Activated CD4-positive, alpha-beta T cell treated with anti-CD3 and anti-CD28 coated beads for 24 hours (primary cell): ENCODE data around the gene EHBP1.

Experiments used
- DNase-seq, 2 donors: peaks; one replicate each; pipeline ENCODE4 v3.0.0-alpha.2; 2020; ENCODE audit warnings: low read depth in 2 of 2

Gene EHBP1

GRCh38 chr2:62705007-62705829 is at the start of gene EHBP1:
Gene EHBP1 (plus strand): TSS chr2:62705713. CDS start chr2:62707192, 1,479 bp downstream.
- DNase-seq, result peak; percentile 93 to 96

- no peak for DNase-seq
Measured at GRCh38 chr2:62657783-62658182, 47.7 kb upstream of the EHBP1 start.

- no peak for DNase-seq
Measured at GRCh38 chr2:62658891-62659290, 46.6 kb upstream of the EHBP1 start.

GRCh38 chr2:62660087-62660486 is 45.4 kb upstream of the EHBP1 start:
- DNase-seq, result no peak

- DNase-seq, result no peak
Measured at GRCh38 chr2:62660582-62661262, 44.8 kb upstream of the EHBP1 start.

GRCh38 chr2:62661263-62661635 is 44.3 kb upstream of the EHBP1 start:
- no peak for DNase-seq

GRCh38 chr2:62662131-62662530 is 43.4 kb upstream of the EHBP1 start:
- DNase-seq, result no peak

- no peak for DNase-seq
Measured at GRCh38 chr2:62662554-62662953, 43.0 kb upstream of the EHBP1 start.

- no peak for DNase-seq
Measured at GRCh38 chr2:62663411-62663810, 42.1 kb upstream of the EHBP1 start.

GRCh38 chr2:62663920-62664795 is 41.4 kb upstream of the EHBP1 start:
- no peak for DNase-seq

GRCh38 chr2:62665446-62665845 is 40.1 kb upstream of the EHBP1 start:
- no peak for DNase-seq

GRCh38 chr2:62669180-62669579 is 36.3 kb upstream of the EHBP1 start:
- no peak for DNase-seq

- no peak for DNase-seq
Measured at GRCh38 chr2:62672601-62673000, 32.9 kb upstream of the EHBP1 start.

- DNase-seq, result no peak
Measured at GRCh38 chr2:62675062-62675461, 30.5 kb upstream of the EHBP1 start.

- DNase-seq, result no peak
Measured at GRCh38 chr2:62685256-62685655, 20.3 kb upstream of the EHBP1 start.

GRCh38 chr2:62686012-62686685 is 19.4 kb upstream of the EHBP1 start:
- DNase-seq, result no peak

- DNase-seq, result no peak
Measured at GRCh38 chr2:62687636-62688035, 17.9 kb upstream of the EHBP1 start.

- no peak for DNase-seq
Measured at GRCh38 chr2:62688771-62689170, 16.7 kb upstream of the EHBP1 start.

- no peak for DNase-seq
Measured at GRCh38 chr2:62691186-62691585, 14.3 kb upstream of the EHBP1 start.

- no peak for DNase-seq
Measured at GRCh38 chr2:62692225-62692624, 13.3 kb upstream of the EHBP1 start.

GRCh38 chr2:62698653-62699052 is 6.9 kb upstream of the EHBP1 start:
- no peak for DNase-seq

- no peak for DNase-seq
Measured at GRCh38 chr2:62704654-62705006, 883 bp upstream of the EHBP1 start.
